DMS153 treated with DMSO at 0.1 percent for 48 hours (cell line): Measurements from ENCODE around the gene STARD9.
A peak's percentile ranks its signal among the peaks of the same experiment; 100 is the strongest.
"Not testable (repeated sequence)": the region's sequence is repeated elsewhere in the genome, so short reads cannot be mapped to it uniquely, and the experiment has no call there.

ENCODE experiments used
- DNase-seq: peaks from one replicate; lab custom pipeline; 2025; ENCODE audit not compliant: unreplicated experiment; lab: John Stamatoyannopoulos, UW

Gene STARD9

GRCh38 chr15:42623951-42624350 is 48.5 kb downstream of the STARD9 start:
- DNase-seq: no peak

DNA sequence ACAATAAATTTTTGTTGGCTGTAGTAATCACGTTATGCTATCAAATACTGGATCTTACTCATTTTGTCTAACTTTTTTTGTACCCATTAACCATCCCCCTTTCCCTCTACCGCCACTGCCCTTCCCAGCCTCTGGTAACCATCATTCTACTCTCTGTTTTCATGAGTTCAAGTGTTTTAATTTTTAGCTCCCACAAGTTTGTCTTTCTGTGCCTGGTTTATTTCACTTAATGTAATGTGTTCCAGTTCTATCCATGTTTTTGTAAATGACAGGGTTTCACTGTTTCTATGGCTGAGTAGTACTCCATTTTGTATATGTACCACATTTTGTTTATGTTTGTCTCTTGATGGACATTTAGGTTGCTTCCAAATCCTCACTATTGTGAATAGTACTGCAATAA is 52.1 kb downstream of the STARD9 start:
- no peak for DNase-seq

DNA sequence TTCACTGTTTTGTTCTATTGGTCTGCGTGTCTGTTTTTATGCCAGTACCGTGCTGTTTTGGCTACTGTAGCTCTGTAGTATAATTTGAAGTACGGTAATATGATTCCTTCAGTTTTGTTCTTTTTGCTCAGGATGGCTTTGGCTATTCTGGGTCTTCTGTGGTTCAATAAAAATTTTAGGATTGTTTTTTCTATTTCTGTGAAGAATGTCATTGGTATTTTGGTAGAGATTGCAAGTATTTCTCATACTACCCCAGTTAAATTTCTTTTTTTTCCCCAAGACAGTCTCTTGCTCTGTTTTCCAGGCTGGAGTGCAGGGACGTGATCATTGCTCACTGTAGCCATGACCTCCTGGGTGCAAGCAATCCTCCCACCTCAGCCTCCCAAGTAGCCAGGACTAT is 53.4 kb downstream of the STARD9 start:
- DNase-seq: no peak

DNA sequence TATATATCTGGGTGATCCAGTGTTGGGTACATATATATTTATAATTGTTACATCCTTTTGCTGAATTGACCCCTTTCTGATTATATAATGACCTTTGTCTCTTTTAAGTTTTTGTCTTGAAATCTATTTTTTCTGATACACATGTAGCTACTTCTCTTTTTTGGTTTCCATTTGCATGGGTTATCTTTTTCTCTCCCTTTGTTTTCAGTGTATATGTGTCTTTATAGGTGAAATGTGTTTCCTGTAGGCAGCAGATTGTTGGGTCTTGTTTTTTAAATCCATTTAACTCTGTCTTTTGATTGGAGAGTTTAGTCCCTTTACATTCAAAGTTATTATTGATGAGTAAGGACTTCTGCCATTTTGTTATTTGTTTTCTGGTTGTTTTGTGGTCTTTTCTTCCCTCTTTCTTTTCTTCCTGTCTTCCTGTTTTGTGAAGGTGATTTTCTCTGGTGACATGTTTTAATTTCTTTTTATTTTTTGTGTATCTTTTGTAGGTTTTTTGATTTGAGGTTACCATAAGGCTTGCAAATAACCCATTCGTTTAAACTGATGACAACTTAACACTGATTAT is 56.8 kb downstream of the STARD9 start:
- DNase-seq: no peak

- no peak for DNase-seq
Measured at GRCh38 chr15:42640109-42640508, 64.7 kb downstream of the STARD9 start.

DNA sequence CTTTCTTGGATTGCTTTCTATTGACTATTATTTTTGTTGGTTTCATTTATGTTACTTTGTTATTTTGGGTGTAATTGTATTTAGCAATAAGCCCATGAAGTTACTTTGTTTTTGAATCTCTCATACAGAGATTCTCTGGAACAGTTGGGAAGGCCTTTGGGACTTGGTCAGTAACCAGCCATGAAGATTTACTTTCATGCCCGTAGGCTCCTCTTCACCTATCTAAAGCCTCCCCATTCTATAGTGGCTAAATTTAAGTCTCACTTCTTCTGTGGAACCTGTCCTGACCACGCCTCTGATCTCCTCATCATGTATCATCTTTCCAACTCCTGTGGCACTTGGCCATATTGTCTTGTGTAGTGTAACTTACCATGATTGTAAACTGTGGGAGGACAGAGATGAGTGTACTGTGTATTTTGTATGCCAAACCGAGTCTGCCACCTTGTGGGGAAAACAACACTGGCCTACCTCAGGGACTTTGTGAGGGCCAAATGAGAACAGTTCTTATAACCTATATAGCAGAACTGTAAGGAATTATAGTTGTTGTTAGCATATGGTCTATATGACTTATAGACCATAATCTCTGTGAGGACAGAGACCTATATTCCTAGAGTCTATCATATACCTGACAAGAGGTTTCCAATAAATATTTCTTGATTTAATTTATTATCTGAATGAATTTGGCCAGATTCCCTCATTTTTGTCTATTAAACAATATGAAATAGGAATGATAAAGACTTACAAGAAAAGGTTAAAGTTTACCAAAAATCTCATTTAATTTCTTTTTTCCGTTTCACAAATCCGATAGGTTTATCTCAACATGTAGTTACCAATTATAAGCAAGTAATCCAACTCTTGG is 75.0 kb downstream of the STARD9 start:
- DNase-seq: peak; percentile 18

DNA sequence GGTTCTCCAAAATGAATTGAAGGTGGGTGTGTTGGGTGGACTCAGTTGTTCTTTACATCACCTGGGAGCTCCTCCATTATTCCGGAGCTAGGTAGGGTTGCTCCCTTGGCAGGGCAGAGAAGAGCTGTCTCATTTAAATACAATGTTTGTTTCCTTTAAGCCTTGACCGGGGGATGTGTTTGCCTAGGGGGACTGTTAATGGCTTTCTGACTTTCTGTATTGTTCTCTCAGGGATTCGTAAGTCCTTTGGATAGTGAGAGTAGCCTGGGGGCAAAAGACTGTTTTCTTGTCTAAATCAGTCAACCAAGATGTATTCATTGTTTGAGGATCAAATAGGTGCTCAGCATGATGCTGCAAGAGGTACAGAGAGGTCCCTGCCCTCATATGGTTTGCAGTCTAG is 90.4 kb downstream of the STARD9 start:
- no peak for DNase-seq

DNA sequence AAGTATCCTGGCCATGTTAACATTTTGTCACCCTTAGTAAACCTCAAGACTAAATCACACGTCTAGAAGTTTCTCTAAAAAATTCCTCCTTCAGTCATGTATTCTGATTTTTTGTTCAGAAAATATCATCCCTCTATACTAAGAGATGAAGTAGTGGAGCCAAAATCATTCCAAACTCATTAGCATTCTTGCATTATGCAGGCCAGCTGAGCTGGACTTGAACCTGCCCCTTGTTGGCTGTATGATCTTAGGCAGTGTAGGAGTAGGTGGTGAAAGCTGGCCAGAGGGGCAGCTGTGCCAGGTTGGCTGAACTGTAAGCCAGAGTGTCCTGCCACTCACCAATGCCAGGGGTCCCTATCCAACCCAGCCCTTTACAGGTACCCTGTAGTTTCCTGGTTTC is 92.4 kb downstream of the STARD9 start:
- DNase-seq: no peak

- no peak for DNase-seq
Measured at GRCh38 chr15:42670451-42670850, 95.0 kb downstream of the STARD9 start.

DNA sequence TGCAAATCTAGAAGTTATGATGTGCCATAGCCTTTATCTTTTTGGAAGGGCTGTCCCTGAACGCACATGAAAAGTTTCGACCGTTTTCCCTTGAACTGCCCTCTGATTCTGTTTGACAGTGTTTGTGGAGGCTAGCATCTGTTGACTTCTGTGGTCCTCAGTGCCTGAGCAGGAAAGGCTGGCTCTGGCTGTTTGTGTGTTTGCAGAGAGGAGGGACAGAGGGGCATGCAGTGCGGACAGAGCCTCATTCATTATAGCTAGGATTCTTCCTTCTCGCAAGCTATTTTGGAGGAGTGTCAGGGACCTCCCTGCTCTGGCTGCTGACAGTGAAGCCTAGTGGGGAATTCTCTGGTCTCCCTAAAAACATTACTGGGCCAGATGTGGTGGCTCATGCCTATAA is 97.0 kb downstream of the STARD9 start:
- no peak for DNase-seq

GRCh38 chr15:42674472-42674871 is 99.1 kb downstream of the STARD9 start:
- no peak for DNase-seq

- DNase-seq: no peak
Measured at GRCh38 chr15:42675021-42675420, 99.6 kb downstream of the STARD9 start.

GRCh38 chr15:42679285-42680141 is 104.1 kb downstream of the STARD9 start:
- DNase-seq: no peak

- not testable (repeated sequence) for DNase-seq
Measured at GRCh38 chr15:42680142-42680482, 104.7 kb downstream of the STARD9 start.

DNA sequence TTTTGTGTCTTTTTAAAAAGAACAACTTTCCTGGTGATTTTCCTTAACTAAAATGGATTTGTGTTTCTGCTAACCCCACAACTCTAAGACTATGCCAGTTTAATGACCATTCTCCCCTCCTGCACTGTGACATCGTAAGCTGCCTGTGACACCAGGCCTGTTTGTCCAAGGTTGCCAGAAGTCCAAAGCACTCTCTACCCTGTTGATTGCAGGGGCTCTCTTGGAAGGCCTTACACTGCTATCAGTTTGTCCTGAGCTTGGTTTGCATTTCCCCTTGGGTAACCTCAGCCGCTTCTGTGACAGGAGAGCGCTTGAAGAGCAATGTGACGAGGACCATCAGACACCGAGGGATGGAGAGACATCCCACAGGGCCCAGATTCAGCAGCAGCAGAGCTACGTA is 105.7 kb downstream of the STARD9 start:
- no peak for DNase-seq

DNA sequence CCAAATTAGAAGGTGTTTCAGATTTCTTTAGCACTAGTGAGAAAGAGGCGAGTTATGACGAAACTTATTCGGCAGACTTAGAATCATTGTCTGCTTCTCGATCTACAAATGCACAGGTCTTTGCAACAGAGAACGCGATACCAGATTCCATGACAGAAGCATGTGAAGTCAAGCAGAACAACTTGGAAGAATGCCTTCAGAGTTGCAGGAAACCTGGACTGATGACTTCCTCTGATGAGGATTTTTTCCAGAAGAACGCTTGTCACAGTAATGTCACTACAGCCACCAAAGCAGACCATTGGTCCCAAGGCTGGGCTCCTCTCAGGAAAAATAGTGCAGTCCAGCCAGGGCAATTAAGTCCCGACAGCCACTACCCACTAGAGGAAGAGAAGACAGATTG is 110.9 kb downstream of the STARD9 start:
- no peak for DNase-seq

DNA sequence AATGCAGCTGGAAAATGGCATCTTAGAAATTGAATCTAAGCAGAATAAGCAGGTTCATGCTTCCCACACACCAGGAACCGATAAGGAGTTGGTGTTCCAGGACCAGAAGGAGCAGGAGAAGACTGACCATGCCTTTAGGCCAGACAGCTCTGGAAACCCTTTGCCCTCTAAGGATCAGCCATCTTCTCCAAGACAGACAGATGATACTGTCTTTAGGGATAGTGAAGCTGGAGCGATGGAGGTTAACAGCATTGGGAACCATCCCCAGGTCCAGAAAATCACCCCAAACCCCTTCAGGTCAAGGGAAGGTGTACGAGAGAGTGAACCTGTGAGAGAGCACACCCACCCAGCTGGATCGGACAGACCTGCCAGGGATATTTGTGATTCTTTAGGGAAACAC is 112.3 kb downstream of the STARD9 start:
- no peak for DNase-seq

DNA sequence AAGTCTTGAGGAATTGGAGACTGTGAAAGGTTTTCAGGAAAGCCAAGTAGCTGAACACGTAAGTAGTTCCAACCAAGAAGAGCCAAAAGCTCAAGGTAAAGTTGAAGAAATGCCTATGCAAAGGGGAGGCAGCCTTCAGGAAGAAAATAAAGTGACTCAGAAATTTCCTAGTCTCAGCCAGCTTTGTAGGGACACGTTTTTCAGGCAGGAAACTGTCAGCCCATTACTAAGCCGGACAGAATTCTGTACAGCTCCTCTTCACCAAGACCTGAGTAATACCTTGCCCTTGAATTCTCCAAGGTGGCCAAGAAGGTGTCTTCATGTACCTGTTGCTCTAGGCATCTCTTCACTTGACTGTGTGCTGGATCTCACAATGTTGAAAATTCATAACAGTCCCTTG is 112.9 kb downstream of the STARD9 start:
- DNase-seq: no peak

DNA sequence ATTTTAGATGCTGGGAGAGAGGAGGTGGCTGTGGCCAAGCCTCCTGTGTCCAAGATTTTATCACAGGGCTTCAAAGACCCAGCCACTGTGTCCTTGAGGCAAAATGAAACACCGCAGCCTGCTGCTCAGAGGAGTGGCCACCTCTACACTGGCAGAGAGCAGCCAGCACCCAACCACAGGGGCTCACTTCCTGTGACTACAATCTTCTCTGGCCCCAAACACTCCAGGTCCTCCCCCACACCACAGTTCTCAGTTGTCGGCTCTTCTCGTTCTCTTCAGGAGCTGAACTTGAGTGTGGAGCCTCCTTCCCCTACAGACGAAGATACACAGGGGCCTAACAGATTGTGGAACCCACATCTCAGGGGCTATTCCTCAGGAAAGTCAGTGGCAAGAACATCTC is 115.9 kb downstream of the STARD9 start:
- no peak for DNase-seq

GRCh38 chr15:42691770-42692169 is 116.4 kb downstream of the STARD9 start:
- DNase-seq: no peak

DNA sequence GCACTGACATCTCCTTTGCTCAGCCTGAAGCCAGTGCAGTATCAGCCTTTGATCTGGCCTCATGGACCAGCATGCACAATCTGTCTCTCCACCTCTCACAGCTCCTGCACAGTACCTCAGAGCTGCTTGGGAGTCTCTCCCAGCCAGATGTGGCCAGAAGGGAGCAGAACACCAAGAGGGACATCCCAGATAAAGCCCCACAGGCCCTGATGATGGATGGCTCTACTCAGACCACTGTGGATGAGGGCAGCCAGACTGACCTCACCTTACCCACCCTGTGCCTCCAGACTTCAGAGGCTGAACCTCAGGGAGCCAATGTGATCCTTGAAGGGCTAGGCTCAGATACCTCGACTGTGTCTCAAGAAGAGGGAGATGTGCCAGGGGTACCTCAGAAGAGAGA is 117.1 kb downstream of the STARD9 start:
- no peak for DNase-seq

- no peak for DNase-seq
Measured at GRCh38 chr15:42692997-42693396, 117.6 kb downstream of the STARD9 start.
